Type B pancreatic cell (in vitro differentiated cells): ENCODE measurements around the gene CTAG1B. TPM values are rescaled to one million over a fixed set of nuclear protein-coding genes. Genes with fewer than 3 reads are reported as not detected.
"Not testable (repeated sequence)": the region's sequence is repeated elsewhere in the genome, so short reads cannot be mapped to it uniquely, and the experiment has no call there.

Source experiments
- DNase-seq: peaks from one replicate; pipeline ENCODE4 v3.0.0; 2021; ENCODE audit warnings: mixed read lengths; ENCODE audit not compliant: unreplicated experiment; ENCODE audit errors: extremely low spot score
- H3K27ac Mint-ChIP-seq: 2 replicates; pipeline ENCODE4 v1.8.0; 2021; ENCODE audit warnings: mild to moderate bottlenecking, mixed read lengths
- H3K27me3 Mint-ChIP-seq: 2 replicates; pipeline ENCODE4 v1.8.0; 2021; ENCODE audit warnings: mixed read lengths
- H3K36me3 Mint-ChIP-seq: 2 replicates; pipeline ENCODE4 v1.8.0; 2021; ENCODE audit warnings: mixed read lengths
- H3K4me1 Mint-ChIP-seq: one replicate; pipeline ENCODE4 v1.8.0; 2021; ENCODE audit warnings: mixed read lengths; ENCODE audit not compliant: unreplicated experiment
- H3K4me3 Mint-ChIP-seq: 2 replicates; pipeline ENCODE4 v1.8.0; 2021; ENCODE audit warnings: mild to moderate bottlenecking, mixed read lengths
- H3K9me3 Mint-ChIP-seq: 2 replicates; pipeline ENCODE4 v1.8.0; 2021; ENCODE audit warnings: mixed read lengths
- total RNA-seq: library from RNA; stranded (reverse); gene quantifications from 2 replicates; pipeline ENCODE4 v1.2.1, GENCODE V29; 2021; ENCODE audit warnings: low replicate concordance
- TF ChIP-seq, protein P1 (sequence below): fragments of 200-600 bp; sonication (generic); conservative IDR thresholded peaks from 2 replicates; pipeline ENCODE4 v1.5.0; 2021; ENCODE audit warnings: antibody characterized with exemption, mild to moderate bottlenecking

Gene CTAG1B
- total RNA-seq, 1 donor from 2014 or later = not detected

DNA sequence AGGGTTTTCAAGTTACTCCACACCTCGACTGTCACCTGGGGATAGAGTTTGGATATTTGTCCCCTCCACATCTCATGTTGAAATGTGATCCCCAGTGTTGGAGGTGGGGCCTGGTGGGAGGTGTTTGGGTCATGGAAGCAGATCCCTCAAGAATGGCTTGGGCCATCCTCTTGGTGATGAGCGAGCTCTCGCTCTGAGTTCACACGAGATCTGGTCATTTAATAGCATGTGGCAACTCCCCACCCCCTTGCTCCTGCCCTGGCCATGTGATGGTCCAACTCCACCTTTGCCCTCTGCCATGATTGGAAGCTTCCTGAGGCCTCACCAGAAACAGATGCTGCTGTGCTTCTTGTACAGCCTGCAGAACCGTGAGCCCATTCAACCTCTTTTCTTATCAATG is 25.9 kb downstream of the CTAG1B start:
- Mint-ChIP-seq H3K4me3 (no peak overlapping the region), H3K9me3 (peaks cover 10% of the 10 kb centered on the region), H3K27ac (no peak overlapping the region), H3K4me1 (no peaks in the 10 kb centered on the region), H3K36me3 (no peaks in the 10 kb centered on the region), H3K27me3 (no peaks in the 10 kb centered on the region)
- no peak for DNase-seq
- TF ChIP-seq, protein P1, sequence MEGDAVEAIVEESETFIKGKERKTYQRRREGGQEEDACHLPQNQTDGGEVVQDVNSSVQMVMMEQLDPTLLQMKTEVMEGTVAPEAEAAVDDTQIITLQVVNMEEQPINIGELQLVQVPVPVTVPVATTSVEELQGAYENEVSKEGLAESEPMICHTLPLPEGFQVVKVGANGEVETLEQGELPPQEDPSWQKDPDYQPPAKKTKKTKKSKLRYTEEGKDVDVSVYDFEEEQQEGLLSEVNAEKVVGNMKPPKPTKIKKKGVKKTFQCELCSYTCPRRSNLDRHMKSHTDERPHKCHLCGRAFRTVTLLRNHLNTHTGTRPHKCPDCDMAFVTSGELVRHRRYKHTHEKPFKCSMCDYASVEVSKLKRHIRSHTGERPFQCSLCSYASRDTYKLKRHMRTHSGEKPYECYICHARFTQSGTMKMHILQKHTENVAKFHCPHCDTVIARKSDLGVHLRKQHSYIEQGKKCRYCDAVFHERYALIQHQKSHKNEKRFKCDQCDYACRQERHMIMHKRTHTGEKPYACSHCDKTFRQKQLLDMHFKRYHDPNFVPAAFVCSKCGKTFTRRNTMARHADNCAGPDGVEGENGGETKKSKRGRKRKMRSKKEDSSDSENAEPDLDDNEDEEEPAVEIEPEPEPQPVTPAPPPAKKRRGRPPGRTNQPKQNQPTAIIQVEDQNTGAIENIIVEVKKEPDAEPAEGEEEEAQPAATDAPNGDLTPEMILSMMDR = no peak

DNA sequence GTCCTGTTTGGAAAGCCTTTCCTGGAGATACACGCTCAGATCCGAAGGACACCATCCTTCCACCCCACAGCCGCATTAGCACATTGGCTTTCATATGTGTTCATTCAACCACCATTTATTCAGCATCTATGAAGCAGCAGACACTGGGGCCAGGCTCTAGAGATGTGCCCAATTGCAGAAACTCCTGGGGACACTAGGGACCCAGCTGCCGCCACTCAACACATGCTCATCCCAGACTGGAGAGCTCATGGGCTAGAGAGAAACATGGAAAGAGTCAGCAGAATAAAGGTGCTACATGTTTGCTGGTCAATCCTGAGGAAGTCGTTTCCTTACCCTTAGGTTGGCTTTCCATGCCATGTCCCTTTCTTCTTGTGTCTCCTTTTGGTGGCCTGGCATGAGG is 26.6 kb downstream of the CTAG1B start:
- H3K4me1 Mint-ChIP-seq = no peaks in the 10 kb centered on the region
- peaks cover 4% of the 10 kb centered on the region for H3K9me3 Mint-ChIP-seq
- no peaks in the 10 kb centered on the region for H3K36me3 Mint-ChIP-seq
- H3K27ac Mint-ChIP-seq = no peak overlapping the region
- no peak for DNase-seq
- H3K27me3 Mint-ChIP-seq = no peaks in the 10 kb centered on the region
- TF ChIP-seq, protein P1 = no peak
- no peak overlapping the region for H3K4me3 Mint-ChIP-seq

DNA sequence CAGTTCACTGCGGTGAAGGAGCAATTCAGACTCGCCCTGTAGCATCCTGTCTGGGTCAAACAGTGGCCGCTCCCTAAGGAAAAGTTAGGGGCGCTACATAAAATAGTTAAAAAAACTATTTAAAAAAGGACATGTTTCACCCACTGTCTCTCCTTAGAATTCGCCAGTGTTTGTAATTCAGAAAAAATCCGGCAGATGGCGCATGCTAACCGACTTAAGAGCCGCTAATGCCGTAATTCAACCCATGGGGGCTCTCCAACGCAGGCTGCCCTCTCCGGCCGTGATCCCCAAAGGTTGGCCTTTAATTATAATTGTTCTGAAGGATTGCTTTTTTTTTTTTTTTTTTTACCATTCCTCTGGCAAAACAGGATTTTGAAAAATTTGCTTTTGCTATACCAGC is 28.7 kb downstream of the CTAG1B start:
- not testable (repeated sequence) for H3K27me3 Mint-ChIP-seq, H3K4me3 Mint-ChIP-seq, DNase-seq, H3K27ac Mint-ChIP-seq, H3K36me3 Mint-ChIP-seq, H3K9me3 Mint-ChIP-seq, H3K4me1 Mint-ChIP-seq

DNA sequence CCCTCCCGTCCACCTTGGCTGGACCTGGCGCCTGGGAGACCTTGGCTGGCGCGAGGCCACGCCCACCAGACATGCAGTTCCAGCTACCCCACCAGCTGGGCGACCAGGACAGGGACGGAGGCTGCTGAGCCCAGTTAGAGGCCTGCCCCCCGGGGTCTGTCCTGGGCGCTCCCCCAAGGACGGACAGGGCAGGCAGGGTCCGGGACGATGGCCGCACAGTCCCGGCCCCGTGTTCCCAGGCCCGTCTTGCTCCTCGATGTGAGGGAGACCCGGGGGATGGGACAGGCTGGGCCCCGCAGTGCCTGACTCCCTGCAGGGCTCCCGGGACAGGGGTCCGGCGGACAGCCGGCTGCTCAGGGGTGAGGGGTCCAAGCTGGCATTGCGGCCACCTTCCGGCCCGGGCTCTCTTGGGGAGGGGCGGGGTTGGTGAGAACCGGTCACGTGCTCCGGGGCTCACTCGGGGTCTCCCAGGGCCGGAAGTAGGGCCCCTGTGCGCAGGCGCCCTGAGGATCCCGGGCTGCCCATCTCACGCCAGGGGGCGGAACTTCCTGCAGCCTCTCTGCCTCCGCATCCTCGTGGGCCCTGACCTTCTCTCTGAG is 34.4 kb downstream of the CTAG1B start, which contains the start of gene CTAG1A:
TSS of gene CTAG1A (plus strand) at position 549 of the 599 bp plus-strand sequence. CDS start 74 bp downstream, outside the sequence.
- H3K4me3 Mint-ChIP-seq, H3K27me3 Mint-ChIP-seq, H3K9me3 Mint-ChIP-seq, H3K4me1 Mint-ChIP-seq, H3K36me3 Mint-ChIP-seq, H3K27ac Mint-ChIP-seq, DNase-seq: not testable (repeated sequence)

DNA sequence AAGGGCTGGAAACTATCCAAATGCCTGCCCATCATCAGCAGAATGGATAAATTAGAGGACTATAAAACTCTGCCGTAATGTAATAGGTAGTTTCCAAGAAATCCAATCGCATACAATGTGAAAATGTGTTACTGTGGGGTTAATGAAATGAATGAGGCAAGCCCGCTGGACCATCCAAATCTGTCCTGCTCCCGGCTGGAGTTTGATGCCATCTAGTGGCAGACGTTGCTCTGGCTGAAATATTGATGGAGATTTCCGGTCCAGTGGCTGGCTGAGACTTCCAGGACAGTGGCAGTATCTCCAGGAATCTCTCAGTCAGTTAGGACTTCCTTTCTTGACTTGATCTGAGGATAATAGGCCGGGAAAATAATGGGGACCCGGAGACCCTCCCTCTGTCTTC is 36.1 kb downstream of the CTAG1B start:
- H3K36me3 Mint-ChIP-seq, H3K4me3 Mint-ChIP-seq, H3K9me3 Mint-ChIP-seq, DNase-seq, H3K4me1 Mint-ChIP-seq, H3K27me3 Mint-ChIP-seq, H3K27ac Mint-ChIP-seq: not testable (repeated sequence)

DNA sequence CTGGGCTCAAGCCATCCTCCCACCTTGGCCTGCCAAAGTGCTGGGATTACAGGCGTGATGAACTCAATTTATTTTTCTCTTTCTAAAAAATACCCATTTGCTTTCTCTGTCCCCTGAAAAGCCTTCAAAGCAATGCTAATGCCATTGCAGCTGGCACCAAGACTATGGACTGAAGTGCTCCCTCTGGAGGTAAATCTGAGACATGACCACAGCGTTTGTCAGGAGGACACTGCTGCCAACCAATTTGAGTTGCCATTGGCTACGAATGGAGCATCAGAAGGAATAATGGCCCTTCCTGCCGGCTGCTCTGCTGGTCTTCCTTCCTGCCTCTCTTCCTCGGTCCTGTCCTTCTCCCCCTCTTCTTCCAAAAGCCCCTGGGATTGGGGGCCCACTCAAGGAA is 44.0 kb downstream of the CTAG1B start:
- not testable (repeated sequence) for H3K9me3 Mint-ChIP-seq

DNA sequence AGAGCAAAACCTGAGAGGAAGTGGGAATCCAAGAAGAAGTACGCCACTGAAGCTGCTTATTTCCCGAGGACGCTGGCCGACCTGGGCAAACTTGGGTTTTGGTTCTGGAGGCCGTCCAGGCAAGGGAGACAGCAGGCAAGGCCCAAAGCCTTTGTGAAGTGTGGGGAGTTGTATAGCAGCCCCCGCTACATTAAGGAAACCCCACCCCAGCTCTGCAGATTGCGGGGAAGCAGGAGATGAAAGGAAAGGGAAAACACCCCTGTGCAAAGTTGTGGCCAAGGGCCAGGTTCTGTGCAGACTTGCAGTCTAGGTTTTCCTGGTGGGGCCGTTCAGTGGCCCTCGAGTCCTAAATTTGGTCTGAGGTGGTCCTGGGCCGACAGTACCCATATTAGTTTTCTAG is 46.0 kb downstream of the CTAG1B start:
- H3K4me1 Mint-ChIP-seq, H3K9me3 Mint-ChIP-seq, DNase-seq, H3K27me3 Mint-ChIP-seq, H3K27ac Mint-ChIP-seq, H3K36me3 Mint-ChIP-seq, H3K4me3 Mint-ChIP-seq: not testable (repeated sequence)

More for the DNA sequence above, 44.0 kb downstream of the CTAG1B start:
- H3K4me3 Mint-ChIP-seq, H3K4me1 Mint-ChIP-seq, H3K36me3 Mint-ChIP-seq, H3K27ac Mint-ChIP-seq, DNase-seq, H3K27me3 Mint-ChIP-seq: not testable (repeated sequence)

DNA sequence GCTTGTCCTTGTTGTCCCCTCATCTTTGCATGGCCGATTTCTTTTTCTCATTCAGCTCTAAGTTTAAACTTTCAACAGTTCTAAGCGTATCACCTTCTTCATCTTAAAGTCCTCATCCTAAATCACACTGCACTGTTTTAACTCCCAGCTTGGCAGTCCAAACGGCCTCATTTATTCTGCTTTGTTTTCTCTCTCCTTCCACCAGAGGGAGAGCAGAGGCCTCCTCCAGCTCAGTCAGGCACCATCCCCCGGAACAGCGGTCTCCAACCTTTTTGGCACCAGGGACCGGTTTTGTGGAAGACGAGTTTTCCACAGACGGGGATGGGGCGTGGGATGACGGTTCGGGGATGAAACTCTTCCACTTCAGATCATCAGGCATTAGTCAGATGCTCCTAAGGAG is 48.7 kb downstream of the CTAG1B start:
- not testable (repeated sequence) for H3K4me3 Mint-ChIP-seq

More for the DNA sequence above, 48.7 kb downstream of the CTAG1B start:
- H3K36me3 Mint-ChIP-seq, H3K9me3 Mint-ChIP-seq, DNase-seq, H3K4me1 Mint-ChIP-seq, H3K27me3 Mint-ChIP-seq, H3K27ac Mint-ChIP-seq: not testable (repeated sequence)

Other genes starting within 250 kb of the CTAG1B start
- 806 and 851 TPM in 2 replicates for gene FLNA, start 244.6 kb downstream of the CTAG1B start, total RNA-seq
- 56.7 and 62.7 TPM in 2 replicates for gene EMD, start 240.0 kb downstream of the CTAG1B start, total RNA-seq
- 2,880 and 3,042 TPM in 2 replicates for gene RPL10, start 220.9 kb downstream of the CTAG1B start, total RNA-seq
- 13.3 and 14.4 TPM in 2 replicates for gene DNASE1L1, start 210.0 kb downstream of the CTAG1B start, total RNA-seq
- gene TAFAZZIN, start 207.7 kb downstream of the CTAG1B start, total RNA-seq = 30.5 and 46.1 TPM in 2 replicates
- 105 and 159 TPM in 2 replicates for gene ATP6AP1, start 190.6 kb downstream of the CTAG1B start, total RNA-seq
- 105 and 159 TPM in 2 replicates for gene GDI1, start 182.1 kb downstream of the CTAG1B start, total RNA-seq
- gene FAM50A, start 175.1 kb downstream of the CTAG1B start, total RNA-seq = 59.2 and 63.8 TPM in 2 replicates
- 62.9 and 85.1 TPM in 2 replicates for gene PLXNA3, start 161.0 kb downstream of the CTAG1B start, total RNA-seq
- 12.9 and 15.9 TPM in 2 replicates for gene LAGE3, start 140.0 kb downstream of the CTAG1B start, total RNA-seq
- gene UBL4A, start 132.7 kb downstream of the CTAG1B start, total RNA-seq = 23.3 and 28.7 TPM in 2 replicates
- gene SLC10A3, start 128.7 kb downstream of the CTAG1B start, total RNA-seq = 13.0 and 23.0 TPM in 2 replicates
- 34.1 and 35.9 TPM in 2 replicates for gene FAM3A, start 103.0 kb downstream of the CTAG1B start, total RNA-seq
- 41.3 and 57.9 TPM in 2 replicates for gene G6PD, start 72.4 kb downstream of the CTAG1B start, total RNA-seq
- gene IKBKG, start 71.7 kb downstream of the CTAG1B start, total RNA-seq = 14.6 and 15.5 TPM in 2 replicates
- gene CTAG1A, start 34.1 kb downstream of the CTAG1B start, total RNA-seq = not detected in 2 replicates
- gene CTAG2, start 34.3 kb upstream of the CTAG1B start, total RNA-seq = not detected in 2 replicates
- 0.19 TPM in 1 of 2 replicates, not detected in the other for gene GAB3, start 131.8 kb upstream of the CTAG1B start, total RNA-seq
- 52.0 and 62.7 TPM in 2 replicates for gene DKC1, start 143.6 kb upstream of the CTAG1B start, total RNA-seq
- gene MPP1, start 186.2 kb upstream of the CTAG1B start, total RNA-seq = 10.4 and 13.8 TPM in 2 replicates
- not detected in 2 replicates for gene SMIM9, start 215.4 kb upstream of the CTAG1B start, total RNA-seq